ENCODE results near the gene PHF21B. TPM values are rescaled to one million over a fixed set of nuclear protein-coding genes. Genes with fewer than 3 reads are reported as not detected.

Gene PHF21B
- total and polyA plus RNA-seq, 2 donors (not counting 1 experiment from before 2014, with no cell fraction given): 0.17 TPM; not detected in 1

DNA sequence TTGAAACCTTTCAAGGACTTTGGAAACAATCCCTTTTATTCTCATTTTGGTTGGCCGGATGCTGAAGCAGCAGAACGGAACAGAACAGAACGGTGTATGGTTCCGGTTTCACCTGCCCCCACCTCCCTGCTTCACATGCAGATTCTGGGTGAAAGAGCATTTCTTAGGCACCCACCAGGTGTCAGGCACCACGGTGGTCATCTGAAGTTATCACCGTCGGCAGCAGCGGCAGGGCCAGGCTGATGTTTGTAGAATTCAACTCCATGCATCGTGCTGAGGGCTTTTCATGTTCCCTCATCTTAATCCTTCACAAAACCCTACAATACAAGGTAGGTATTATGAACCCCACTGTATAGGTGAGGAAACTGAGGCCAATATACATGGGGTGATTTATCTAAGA lies 13.6 kb upstream of the PHF21B start:
- TF ChIP-seq, protein P1, sequence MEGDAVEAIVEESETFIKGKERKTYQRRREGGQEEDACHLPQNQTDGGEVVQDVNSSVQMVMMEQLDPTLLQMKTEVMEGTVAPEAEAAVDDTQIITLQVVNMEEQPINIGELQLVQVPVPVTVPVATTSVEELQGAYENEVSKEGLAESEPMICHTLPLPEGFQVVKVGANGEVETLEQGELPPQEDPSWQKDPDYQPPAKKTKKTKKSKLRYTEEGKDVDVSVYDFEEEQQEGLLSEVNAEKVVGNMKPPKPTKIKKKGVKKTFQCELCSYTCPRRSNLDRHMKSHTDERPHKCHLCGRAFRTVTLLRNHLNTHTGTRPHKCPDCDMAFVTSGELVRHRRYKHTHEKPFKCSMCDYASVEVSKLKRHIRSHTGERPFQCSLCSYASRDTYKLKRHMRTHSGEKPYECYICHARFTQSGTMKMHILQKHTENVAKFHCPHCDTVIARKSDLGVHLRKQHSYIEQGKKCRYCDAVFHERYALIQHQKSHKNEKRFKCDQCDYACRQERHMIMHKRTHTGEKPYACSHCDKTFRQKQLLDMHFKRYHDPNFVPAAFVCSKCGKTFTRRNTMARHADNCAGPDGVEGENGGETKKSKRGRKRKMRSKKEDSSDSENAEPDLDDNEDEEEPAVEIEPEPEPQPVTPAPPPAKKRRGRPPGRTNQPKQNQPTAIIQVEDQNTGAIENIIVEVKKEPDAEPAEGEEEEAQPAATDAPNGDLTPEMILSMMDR (conservative IDR thresholded peaks at IDR 0.05 in 1 of 2, IDR thresholded peaks at IDR 0.05 in 1 of 2; ENCODE audit: low read depth in 1 of 2, low read length in 2 of 2): no peak
- no peak for TF ChIP-seq EZH2 (IDR thresholded peaks at IDR 0.05; ENCODE audit: low read length, missing control alignments)
- Histone ChIP-seq H3K36me3 (ENCODE audit: control insufficient read depth, insufficient read depth, low read length) (no peaks in the 10 kb centered on the region), H3K4me2 (ENCODE audit: extremely low read depth, insufficient read depth, low read length) (no peak overlapping the region), H4K20me1 (ENCODE audit: control insufficient read depth, extremely low read depth, insufficient read depth, low read length) (no peaks in the 10 kb centered on the region), H3K9ac (ENCODE audit: insufficient read depth, low read length) (no peak overlapping the region), H3K4me3 (replicated peaks in 1 of 4; ENCODE audit: control extremely low read depth in 1 of 4, insufficient read depth in 1 of 4, low read depth in 3 of 4, low read length in 4 of 4) (no peak overlapping the region), H3K27me3 (ENCODE audit: control insufficient read depth, insufficient read depth, low read length) (peaks cover 5% of the 10 kb centered on the region), H3K79me2 (ENCODE audit: control insufficient read depth, insufficient read depth, low read length) (no peaks in the 10 kb centered on the region), H3K4me1 (ENCODE audit: control insufficient read depth, extremely low read depth, insufficient read depth, low read length) (no peaks in the 10 kb centered on the region), H3K9me3 (ENCODE audit: control insufficient read depth, insufficient read depth, low read depth, low read length) (no peaks in the 10 kb centered on the region), H3K27ac (ENCODE audit: insufficient read depth, low read length) (no peak overlapping the region), H2AFZ (ENCODE audit: low read length) (no peak overlapping the region)
- DNase-seq (ENCODE audit: low read depth in 2 of 2): no peak

DNA sequence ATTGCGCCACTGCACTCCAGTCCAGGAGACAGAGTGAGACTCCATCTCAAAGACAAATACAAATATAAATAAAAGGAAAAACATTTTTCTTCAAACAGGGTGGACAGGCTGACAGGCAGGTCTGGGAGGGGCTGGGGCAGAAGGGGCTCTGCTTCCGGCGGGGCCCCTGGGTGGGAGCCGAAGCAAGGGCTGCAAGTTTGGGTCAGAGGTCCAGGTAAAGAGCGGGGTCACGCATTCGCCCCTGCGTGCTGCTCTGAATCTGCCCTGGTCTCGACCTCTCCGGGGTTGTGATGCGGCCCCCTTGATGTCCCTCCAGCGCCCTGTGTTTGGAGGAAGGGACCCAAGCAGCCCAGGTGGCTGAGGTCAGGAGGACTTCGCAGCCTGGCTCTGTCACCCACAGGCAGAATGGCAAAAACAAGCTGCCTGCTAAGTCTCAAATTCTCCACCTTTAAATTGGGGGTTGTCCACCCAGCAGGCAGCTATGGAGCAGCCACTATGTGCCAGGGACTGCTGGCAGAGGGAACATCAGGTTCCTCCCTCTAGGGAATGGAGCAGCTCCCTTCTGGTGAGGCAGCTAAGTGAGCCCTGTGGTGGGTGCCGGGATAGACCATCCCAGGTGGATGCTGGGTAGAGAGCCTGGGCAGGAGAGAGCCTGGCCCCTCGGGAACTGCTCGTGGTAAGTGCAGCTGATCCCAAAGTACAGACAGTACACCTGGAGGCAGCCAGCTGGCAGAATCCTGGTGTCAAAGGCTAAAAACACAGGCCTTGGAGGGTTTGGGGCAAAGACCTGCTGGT lies 10.3 kb upstream of the PHF21B start:
- no peak for TF ChIP-seq EZH2 (IDR thresholded peaks at IDR 0.05; ENCODE audit: low read length, missing control alignments)
- TF ChIP-seq, protein P1 (conservative IDR thresholded peaks at IDR 0.05 in 1 of 2, IDR thresholded peaks at IDR 0.05 in 1 of 2; ENCODE audit: low read depth in 1 of 2, low read length in 2 of 2): no peak
- Histone ChIP-seq H3K9ac (ENCODE audit: insufficient read depth, low read length) (no peak overlapping the region), H2AFZ (ENCODE audit: low read length) (no peak overlapping the region), H3K27ac (ENCODE audit: insufficient read depth, low read length) (no peak overlapping the region), H3K4me2 (ENCODE audit: extremely low read depth, insufficient read depth, low read length) (no peak overlapping the region), H3K79me2 (ENCODE audit: control insufficient read depth, insufficient read depth, low read length) (no peaks in the 10 kb centered on the region), H3K4me1 (ENCODE audit: control insufficient read depth, extremely low read depth, insufficient read depth, low read length) (no peaks in the 10 kb centered on the region), H3K9me3 (ENCODE audit: control insufficient read depth, insufficient read depth, low read depth, low read length) (no peaks in the 10 kb centered on the region), H3K36me3 (ENCODE audit: control insufficient read depth, insufficient read depth, low read length) (no peaks in the 10 kb centered on the region), H3K4me3 (replicated peaks in 1 of 4; ENCODE audit: control extremely low read depth in 1 of 4, insufficient read depth in 1 of 4, low read depth in 3 of 4, low read length in 4 of 4) (no peak overlapping the region), H4K20me1 (ENCODE audit: control insufficient read depth, extremely low read depth, insufficient read depth, low read length) (no peaks in the 10 kb centered on the region), H3K27me3 (ENCODE audit: control insufficient read depth, insufficient read depth, low read length) (peaks cover 5% of the 10 kb centered on the region)
- DNase-seq (ENCODE audit: low read depth in 2 of 2): no peak

DNA sequence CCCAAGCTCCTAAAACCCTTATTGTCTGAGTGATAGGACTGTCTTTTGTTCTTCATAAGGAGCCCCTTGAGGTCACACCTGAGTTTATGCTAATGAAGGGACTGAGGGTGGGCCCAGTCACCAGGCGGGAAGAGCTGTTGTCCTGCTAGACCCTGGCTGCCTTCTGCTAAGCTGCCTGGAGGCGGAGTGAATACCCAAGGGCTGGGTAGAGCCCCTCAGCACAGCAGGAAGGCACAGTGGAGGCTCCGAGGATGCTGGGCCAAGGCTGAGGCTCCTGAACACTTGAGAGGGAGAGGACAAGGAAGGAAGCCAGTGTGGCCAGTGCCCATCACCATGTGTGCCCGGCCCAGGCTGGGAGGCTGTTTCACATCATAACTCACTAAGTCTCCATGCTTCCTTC lies 4.8 kb upstream of the PHF21B start:
- Histone ChIP-seq H3K4me2 (ENCODE audit: extremely low read depth, insufficient read depth, low read length) (no peak overlapping the region), H3K36me3 (ENCODE audit: control insufficient read depth, insufficient read depth, low read length) (no peaks in the 10 kb centered on the region), H3K4me1 (ENCODE audit: control insufficient read depth, extremely low read depth, insufficient read depth, low read length) (no peaks in the 10 kb centered on the region), H4K20me1 (ENCODE audit: control insufficient read depth, extremely low read depth, insufficient read depth, low read length) (no peaks in the 10 kb centered on the region), H3K79me2 (ENCODE audit: control insufficient read depth, insufficient read depth, low read length) (no peaks in the 10 kb centered on the region), H3K27ac (ENCODE audit: insufficient read depth, low read length) (no peak overlapping the region), H3K4me3 (replicated peaks in 1 of 4; ENCODE audit: control extremely low read depth in 1 of 4, insufficient read depth in 1 of 4, low read depth in 3 of 4, low read length in 4 of 4) (no peak overlapping the region), H3K9ac (ENCODE audit: insufficient read depth, low read length) (no peak overlapping the region), H3K27me3 (ENCODE audit: control insufficient read depth, insufficient read depth, low read length) (peaks cover 11% of the 10 kb centered on the region), H2AFZ (ENCODE audit: low read length) (no peak overlapping the region), H3K9me3 (ENCODE audit: control insufficient read depth, insufficient read depth, low read depth, low read length) (no peaks in the 10 kb centered on the region)
- DNase-seq (ENCODE audit: low read depth in 2 of 2): no peak
- TF ChIP-seq, protein P1 (conservative IDR thresholded peaks at IDR 0.05 in 1 of 2, IDR thresholded peaks at IDR 0.05 in 1 of 2; ENCODE audit: low read depth in 1 of 2, low read length in 2 of 2): no peak
- TF ChIP-seq EZH2 (IDR thresholded peaks at IDR 0.05; ENCODE audit: low read length, missing control alignments): no peak
